OCI-LY1 (cell line): ENCODE results near the gene RTL1.

Experiments used
- CTCF ChIP-seq: fragments of 200-600 bp; sonication (generic), shearing (Covaris generic); IDR thresholded peaks from 2 replicates; pipeline ENCODE4 v1.5.1; 2017; ENCODE audit warnings: mild to moderate bottlenecking, antibody characterized with exemption, low read length, moderate library complexity, mixed read lengths
- EZH2 ChIP-seq: fragments of 200-600 bp; sonication (generic), shearing (Covaris generic); IDR thresholded peaks from 2 replicates; pipeline ENCODE4 v1.8.0; 2017; ENCODE audit warnings: borderline replicate concordance, mixed run types, mild to moderate bottlenecking, antibody characterized with exemption, low read length, moderate library complexity, mixed read lengths

GRCh38 chr14:100914597-100915021 is 11.1 kb upstream of the RTL1 start:
- TF ChIP-seq CTCF (no peak), EZH2 (no peak)
